ENCODE results near the gene SRSF9.
"Not testable (repeated sequence)": the region's sequence is repeated elsewhere in the genome, so short reads cannot be mapped to it uniquely, and the experiment has no call there.

SRSF9 gene

GRCh38 chr12:120481022-120481767 lies 11.6 kb upstream of the SRSF9 start:
- DNase-seq = no peak

DNA sequence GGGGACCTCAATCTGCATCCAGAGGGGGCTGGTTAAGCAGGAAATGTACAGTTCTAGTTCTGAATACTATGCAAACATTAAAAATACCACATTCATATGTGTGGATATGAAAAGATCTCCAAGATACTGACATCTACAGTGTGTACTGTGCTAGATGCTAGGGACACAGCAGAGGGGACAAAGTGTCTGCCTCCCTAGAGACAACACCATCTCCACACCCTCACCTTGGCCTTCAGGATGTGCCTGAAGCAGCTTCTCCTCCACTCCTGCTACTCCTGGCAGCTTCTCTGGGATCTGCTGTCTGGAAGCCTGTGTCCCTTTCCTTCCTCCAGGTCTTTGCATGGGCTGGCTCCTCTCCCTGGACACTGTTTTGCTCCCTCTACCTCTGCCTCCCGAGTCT lies 10.7 kb upstream of the SRSF9 start:
- no peak for DNase-seq

- no peak for DNase-seq
Observed at GRCh38 chr12:120479458-120479857, 9.9 kb upstream of the SRSF9 start.

GRCh38 chr12:120475643-120476042 lies 6.1 kb upstream of the SRSF9 start:
- no peak for DNase-seq

GRCh38 chr12:120474616-120474960 lies 5.0 kb upstream of the SRSF9 start:
- DNase-seq = peak; percentile 83

DNA sequence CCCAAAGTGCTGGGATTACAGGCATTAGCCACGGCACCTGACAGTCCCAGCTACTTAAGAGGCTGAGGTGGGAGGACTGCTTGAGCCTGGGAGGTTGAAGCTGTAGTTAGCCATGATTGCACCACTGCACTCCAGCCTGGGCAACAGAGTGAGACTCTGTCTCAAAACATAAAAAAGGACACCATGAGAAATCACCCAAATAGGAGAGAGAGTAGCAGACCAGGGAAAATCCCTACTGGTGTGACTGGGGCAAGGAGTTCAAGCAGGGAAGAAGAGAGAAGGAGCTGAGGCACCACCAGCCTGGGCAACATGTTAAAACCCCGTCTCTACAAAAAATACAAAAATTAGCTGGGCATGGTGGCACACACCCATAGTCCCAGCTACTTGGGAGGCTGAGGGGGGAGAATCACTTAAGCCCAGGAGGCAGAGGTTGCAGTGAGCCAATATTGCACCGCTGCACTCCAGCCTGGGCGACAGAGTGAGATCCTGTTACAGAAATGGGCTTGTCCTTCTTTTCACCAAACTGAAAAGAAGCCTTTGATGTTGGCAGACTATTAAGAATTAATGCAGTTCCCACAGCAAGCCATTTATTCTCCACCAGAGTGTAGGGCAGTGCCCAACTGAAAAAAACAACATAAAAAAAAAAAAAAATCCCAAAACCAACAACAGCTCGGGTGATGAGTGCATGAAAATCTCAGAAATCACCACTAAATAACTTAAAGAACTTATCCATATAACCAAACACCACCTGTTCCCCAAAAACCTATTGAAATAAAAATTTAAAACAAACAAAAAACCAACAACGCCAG lies 4.5 kb upstream of the SRSF9 start:
- no peak for DNase-seq

- DNase-seq = no peak
Observed at GRCh38 chr12:120472521-120472920, 3.0 kb upstream of the SRSF9 start.

DNA sequence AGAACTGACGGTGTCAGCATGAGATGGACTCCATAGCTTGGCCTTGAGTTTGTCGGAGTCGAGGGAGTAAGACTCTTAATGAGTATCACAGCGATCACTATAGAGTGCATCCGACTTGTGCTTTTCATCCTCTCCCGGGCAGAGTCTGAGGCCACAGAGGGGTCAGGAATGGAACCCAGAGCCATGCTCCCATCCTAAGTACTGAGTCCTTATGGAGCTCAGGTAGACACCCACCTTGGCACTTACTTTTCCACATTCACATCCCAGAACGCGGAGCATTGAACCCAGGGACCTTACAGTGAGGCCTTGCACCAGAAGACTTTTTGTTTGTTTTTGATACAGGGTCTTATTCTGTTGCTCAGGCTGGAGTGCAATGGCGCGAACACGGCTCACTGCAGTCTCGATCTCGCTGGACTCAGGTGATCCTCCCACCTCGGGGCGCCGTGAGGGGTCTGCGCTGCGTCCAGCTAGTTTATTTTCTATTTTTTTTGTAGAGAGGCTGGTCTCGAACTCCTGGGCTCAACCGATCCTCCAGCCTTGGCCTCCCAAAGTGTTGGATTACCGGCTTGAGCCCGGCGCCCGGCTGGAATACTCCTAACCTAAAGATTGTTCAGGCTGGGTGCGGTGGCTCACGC lies 719 bp upstream of the SRSF9 start:
- DNase-seq = peak; percentile 19

- DNase-seq = no peak
Observed at GRCh38 chr12:120468821-120469449, 613 bp downstream of the SRSF9 start.

- DNase-seq = peak; percentile 23
Observed at GRCh38 chr12:120468325-120468820, 1.2 kb downstream of the SRSF9 start.

DNA sequence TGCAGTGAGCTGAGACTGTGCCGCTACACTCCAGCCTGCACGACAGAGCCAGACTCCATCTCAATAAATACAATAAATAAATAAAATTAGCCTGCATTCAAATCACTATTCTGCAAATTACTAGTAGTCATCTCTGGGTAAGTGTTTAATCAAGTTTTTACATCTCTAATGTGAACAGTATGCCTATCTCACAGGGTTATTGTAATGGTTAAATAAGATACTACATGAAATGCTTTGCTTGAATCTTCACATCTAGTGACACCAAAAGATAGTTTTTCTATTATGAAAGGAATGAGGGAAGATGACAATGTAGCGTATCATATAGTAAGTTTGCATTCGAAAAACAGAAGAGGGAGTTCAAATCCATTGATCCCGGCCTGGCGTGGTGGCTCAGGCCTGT lies 2.1 kb downstream of the SRSF9 start:
- no peak for DNase-seq

DNA sequence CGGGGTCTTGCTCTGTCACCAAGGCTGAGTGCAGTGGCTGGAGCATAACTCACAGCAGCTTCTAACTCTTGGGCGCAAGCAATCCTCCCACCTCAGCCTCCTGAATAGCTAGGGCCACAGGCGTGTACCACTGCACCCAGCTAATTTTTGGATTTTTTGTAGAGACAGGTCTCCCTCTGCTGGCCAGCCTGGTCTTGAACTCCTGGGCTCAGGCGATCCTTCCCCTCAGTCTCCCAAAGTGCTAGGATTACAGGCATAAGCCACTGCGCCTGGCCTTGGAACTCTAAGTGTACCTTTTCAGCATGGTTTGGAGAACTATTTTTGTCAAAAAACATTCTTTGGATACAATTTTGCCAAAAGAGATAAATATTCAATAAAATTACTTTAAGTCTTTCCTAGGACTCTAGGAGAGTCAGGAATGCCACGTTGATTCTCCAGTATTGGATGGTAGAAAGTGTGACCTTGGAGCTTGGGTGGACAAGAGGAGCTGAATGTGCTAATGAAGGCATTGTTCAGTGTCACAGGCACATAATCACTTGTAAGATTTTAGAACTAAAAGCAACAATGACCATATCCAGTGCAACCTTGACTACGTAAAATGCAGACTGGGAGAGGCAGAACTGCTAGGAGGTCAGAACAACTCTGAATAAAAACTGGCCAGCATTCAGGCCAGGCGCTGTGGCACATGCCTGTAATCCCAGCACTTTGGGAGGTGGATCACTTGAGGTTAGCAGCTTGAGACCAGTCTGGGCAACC lies 2.8 kb downstream of the SRSF9 start:
- DNase-seq = peak; percentile 37

GRCh38 chr12:120465756-120466155 lies 3.8 kb downstream of the SRSF9 start:
- no peak for DNase-seq

- DNase-seq = no peak
Observed at GRCh38 chr12:120463712-120464111, 5.8 kb downstream of the SRSF9 start.

GRCh38 chr12:120462099-120462640 lies 7.4 kb downstream of the SRSF9 start:
- DNase-seq = no peak

- DNase-seq = no peak
Observed at GRCh38 chr12:120460157-120460556, 9.4 kb downstream of the SRSF9 start.

DNA sequence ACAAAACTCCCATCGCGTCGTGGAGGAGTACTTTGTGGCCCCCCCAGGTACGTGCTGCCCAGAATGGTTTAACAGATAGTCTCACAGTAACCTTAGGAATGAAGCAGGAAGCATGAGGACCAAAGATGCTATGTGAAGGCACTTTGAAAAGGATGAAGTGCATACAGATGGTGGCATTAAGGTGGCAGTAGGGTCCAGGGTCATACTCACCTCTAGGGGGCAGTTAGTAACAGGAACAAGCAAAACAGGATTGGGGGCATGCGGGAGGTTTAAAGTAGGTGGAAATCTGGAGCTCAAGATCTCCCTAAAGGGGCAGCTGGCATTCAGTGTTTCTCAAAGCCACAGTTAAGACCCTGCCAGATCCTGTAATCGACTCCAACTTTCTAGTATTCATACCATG lies 12.4 kb downstream of the SRSF9 start:
- DNase-seq = no peak

GRCh38 chr12:120455302-120455701 lies 14.2 kb downstream of the SRSF9 start:
- DNase-seq = no peak

GRCh38 chr12:120453977-120454376 lies 15.6 kb downstream of the SRSF9 start:
- peak; percentile 18 for DNase-seq

GRCh38 chr12:120453060-120453750 lies 16.3 kb downstream of the SRSF9 start:
- no peak for DNase-seq

GRCh38 chr12:120452524-120452923 lies 17.0 kb downstream of the SRSF9 start:
- not testable (repeated sequence) for DNase-seq

GRCh38 chr12:120447992-120448391 lies 21.6 kb downstream of the SRSF9 start:
- no peak for DNase-seq

Data from fibroblast of skin of right biceps (primary cell).